ENCODE data around the gene ANKMY1.

GRCh38 chr2:240431661-240432424 is 125.9 kb downstream of the ANKMY1 start:
- TF ChIP-seq POLR2AphosphoS5 (IDR thresholded peaks at IDR 0.05): no peak
- TF ChIP-seq CTCF (IDR thresholded peaks at IDR 0.05): no peak
